Neural progenitor cell (in vitro differentiated cells): ENCODE measurements around the gene UBE2O. TPM values are rescaled to one million over a fixed set of nuclear protein-coding genes. Genes with fewer than 3 reads are reported as not detected.

ENCODE experiments used
- DNase-seq: peaks from one replicate; pipeline ENCODE4 v3.0.0-alpha.2; 2016; ENCODE audit warnings: low spot score
- H2AFZ ChIP-seq: fragments of 200-600 bp; sonication (generic); replicated peaks from 2 replicates; pipeline ENCODE4 v1.6.1; 2016; ENCODE audit warnings: antibody characterized with exemption
- H3F3A ChIP-seq: fragments of 200-600 bp; sonication (generic); 2 replicates; pipeline ENCODE4 v1.6.1; 2016; ENCODE audit warnings: antibody characterized with exemption, low read depth
- H3K27ac ChIP-seq: fragments of 200-600 bp; sonication (generic); 2 replicates; pipeline ENCODE4 v1.5.1; 2016; ENCODE audit warnings: mild to moderate bottlenecking
- H3K27me3 ChIP-seq: fragments of 200-600 bp; sonication (generic); 2 replicates; pipeline ENCODE4 v1.6.1; 2016; ENCODE audit warnings: mild to moderate bottlenecking, moderate library complexity
- H3K36me3 ChIP-seq: fragments of 200-600 bp; sonication (generic); 2 replicates; pipeline ENCODE4 v1.5.1; 2016
- H3K4me1 ChIP-seq: fragments of 200-600 bp; sonication (generic); 2 replicates; pipeline ENCODE4 v1.6.1; 2016; ENCODE audit warnings: mixed run types
- H3K4me2 ChIP-seq: fragments of 200-600 bp; sonication (generic); 2 replicates; pipeline ENCODE4 v1.6.1; 2016
- H3K4me3 ChIP-seq: fragments of 200-600 bp; sonication (generic); 2 replicates; pipeline ENCODE4 v1.5.1; 2016
- H3K79me2 ChIP-seq: fragments of 200-600 bp; sonication (generic); 2 replicates; pipeline ENCODE4 v1.6.1; 2016; ENCODE audit warnings: low read depth
- H3K9ac ChIP-seq: fragments of 200-600 bp; sonication (generic); 2 replicates; pipeline ENCODE4 v1.6.1; 2016
- H3K9me3 ChIP-seq: fragments of 200-600 bp; sonication (generic); 2 replicates; pipeline ENCODE4 v1.5.1; 2016; ENCODE audit warnings: low read depth
- H4K20me1 ChIP-seq: fragments of 200-600 bp; sonication (generic); 2 replicates; pipeline ENCODE4 v1.6.1; 2016; ENCODE audit warnings: low read depth
- H3K27ac Mint-ChIP-seq: 3 replicates; pipeline ENCODE4 v1.8.0; 2021; ENCODE audit warnings: mixed read lengths
- H3K27me3 Mint-ChIP-seq: 2 replicates; pipeline ENCODE4 v1.8.0; 2022; ENCODE audit warnings: low read depth, mild to moderate bottlenecking, inconsistent platforms, moderate library complexity, mixed read lengths; ENCODE audit not compliant: insufficient read depth
- H3K36me3 Mint-ChIP-seq: 3 replicates; pipeline ENCODE4 v1.8.0; 2021; ENCODE audit warnings: mixed read lengths
- H3K4me1 Mint-ChIP-seq: 3 replicates; pipeline ENCODE4 v1.8.0; 2021; ENCODE audit warnings: mixed read lengths
- H3K4me3 Mint-ChIP-seq: 3 replicates; pipeline ENCODE4 v1.8.0; 2021; ENCODE audit warnings: mild to moderate bottlenecking, moderate library complexity, mixed read lengths
- H3K9me3 Mint-ChIP-seq: 3 replicates; pipeline ENCODE4 v1.8.0; 2020; ENCODE audit warnings: mixed read lengths
- CTCF ChIP-seq: fragments of 200-600 bp; sonication (generic); IDR thresholded peaks from 2 replicates; pipeline ENCODE4 v1.5.1; 2017; ENCODE audit warnings: antibody characterized with exemption, mild to moderate bottlenecking
- EZH2 ChIP-seq: fragments of 200-600 bp; sonication (generic); IDR thresholded peaks from 2 replicates; pipeline ENCODE4 v1.6.1; 2017; ENCODE audit warnings: antibody characterized with exemption, mild to moderate bottlenecking, moderate library complexity
- EZH2phosphoT487 ChIP-seq: fragments of 200-600 bp; sonication (generic); IDR thresholded peaks from 2 replicates; pipeline ENCODE4 v1.6.1; 2017; ENCODE audit warnings: antibody characterized with exemption
- total RNA-seq: library from RNA; depleted of rRNA; stranded (reverse); fragments of >200 nt; gene quantifications from 2 replicates; pipeline ENCODE4 v1.2.3, GENCODE V29; 2015; ENCODE audit warnings: low replicate concordance

The UBE2O gene
- total RNA-seq, 1 donor from 2014 or later: 20.6 TPM

- no peaks in the 10 kb centered on the region for H3K9me3 ChIP-seq
- H2AFZ ChIP-seq: no peak overlapping the region
- H3K9ac ChIP-seq: no peak overlapping the region
- TF ChIP-seq EZH2: no peak
- TF ChIP-seq CTCF: no peak
- TF ChIP-seq EZH2phosphoT487: no peak
- H3K9me3 Mint-ChIP-seq: no peaks in the 10 kb centered on the region
- no peak overlapping the region for H3K4me2 ChIP-seq
- H3K27ac Mint-ChIP-seq: no peak overlapping the region
- peaks cover 2% of the 10 kb centered on the region for H3K27me3 Mint-ChIP-seq
- H3K27ac ChIP-seq: no peak overlapping the region
- peaks cover 95% of the 10 kb centered on the region for H4K20me1 ChIP-seq
- H3K4me1 ChIP-seq: peaks cover 11% of the 10 kb centered on the region
- peaks cover 11% of the 10 kb centered on the region for H3F3A ChIP-seq
- DNase-seq: no peak
- H3K36me3 ChIP-seq: no peaks in the 10 kb centered on the region
- peaks cover 99% of the 10 kb centered on the region for H3K79me2 ChIP-seq
- H3K4me3 ChIP-seq: no peak overlapping the region
- H3K4me3 Mint-ChIP-seq: no peak overlapping the region
- H3K4me1 Mint-ChIP-seq: peaks cover 40% of the 10 kb centered on the region
- peaks cover 18% of the 10 kb centered on the region for H3K36me3 Mint-ChIP-seq
- no peaks in the 10 kb centered on the region for H3K27me3 ChIP-seq
These were observed 15.2 kb downstream of the UBE2O start for GRCh38 chr17:76437467-76438402.

- Histone ChIP-seq H3K36me3 (no peaks in the 10 kb centered on the region), H3K4me2 (no peak overlapping the region), H3K4me1 (peaks cover 16% of the 10 kb centered on the region), H3K27ac (no peak overlapping the region), H3K4me3 (no peak overlapping the region), H3K79me2 (peaks cover 99% of the 10 kb centered on the region), H4K20me1 (peaks cover 95% of the 10 kb centered on the region), H3K27me3 (no peaks in the 10 kb centered on the region), H2AFZ (no peak overlapping the region), H3K9ac (no peak overlapping the region), H3K9me3 (no peaks in the 10 kb centered on the region), H3F3A (peaks cover 8% of the 10 kb centered on the region)
- H3K4me3 Mint-ChIP-seq: peak overlapping the region; percentile 31
- DNase-seq: no peak
- H3K27ac Mint-ChIP-seq: no peak overlapping the region
- peaks cover 16% of the 10 kb centered on the region for H3K36me3 Mint-ChIP-seq
- peaks cover 28% of the 10 kb centered on the region for H3K4me1 Mint-ChIP-seq
- H3K27me3 Mint-ChIP-seq: peaks cover 2% of the 10 kb centered on the region
- TF ChIP-seq EZH2 (no peak), EZH2phosphoT487 (no peak), CTCF (no peak)
- no peaks in the 10 kb centered on the region for H3K9me3 Mint-ChIP-seq
These were observed 17.2 kb downstream of the UBE2O start for GRCh38 chr17:76435751-76436150.

- no peak overlapping the region for H2AFZ ChIP-seq
- no peak overlapping the region for H3K4me3 ChIP-seq
- H3K27me3 Mint-ChIP-seq: peaks cover 2% of the 10 kb centered on the region
- H3K9me3 ChIP-seq: no peaks in the 10 kb centered on the region
- H3K4me2 ChIP-seq: no peak overlapping the region
- DNase-seq: no peak
- H3K4me3 Mint-ChIP-seq: no peak overlapping the region
- peaks cover 99% of the 10 kb centered on the region for H3K79me2 ChIP-seq
- H3K9me3 Mint-ChIP-seq: no peaks in the 10 kb centered on the region
- peaks cover 16% of the 10 kb centered on the region for H3K36me3 Mint-ChIP-seq
- peaks cover 17% of the 10 kb centered on the region for H3K4me1 ChIP-seq
- peaks cover 8% of the 10 kb centered on the region for H3F3A ChIP-seq
- no peak overlapping the region for H3K9ac ChIP-seq
- H3K4me1 Mint-ChIP-seq: peaks cover 28% of the 10 kb centered on the region
- no peak overlapping the region for H3K27ac ChIP-seq
- peaks cover 95% of the 10 kb centered on the region for H4K20me1 ChIP-seq
- H3K36me3 ChIP-seq: no peaks in the 10 kb centered on the region
- no peaks in the 10 kb centered on the region for H3K27me3 ChIP-seq
- TF ChIP-seq EZH2phosphoT487 (no peak), CTCF (no peak), EZH2 (no peak)
- no peak overlapping the region for H3K27ac Mint-ChIP-seq
These were observed 18.1 kb downstream of the UBE2O start for GRCh38 chr17:76434870-76435269.
